HT1080 (cell line): Measurements from ENCODE around the gene SLC1A6. TPM values are rescaled to one million over a fixed set of nuclear protein-coding genes. Genes with fewer than 3 reads are reported as not detected.
"Not testable (repeated sequence)": the region's sequence is repeated elsewhere in the genome, so short reads cannot be mapped to it uniquely, and the experiment has no call there.

Experiments
- DNase-seq: peaks from one replicate; pipeline ENCODE4 v3.0.0-alpha.2; 2015; ENCODE audit warnings: low read depth
- polyA plus RNA-seq, 2 experiments: library from polyadenylated mRNA; depleted of rRNA; stranded (reverse); fragments of >200 nt; gene quantifications; 2 replicates each; pipeline ENCODE4 v1.2.3, GENCODE V29; 2015
- total RNA-seq: library from RNA; depleted of rRNA; stranded (reverse); fragments of >200 nt; shearing (Covaris generic); gene quantifications from 2 replicates; pipeline ENCODE4 v1.2.3, GENCODE V29; 2014; rRNA removed

The SLC1A6 gene
- not detected in 2 replicates for total RNA-seq
- not detected in 2 replicates for polyA plus RNA-seq (2015; cell fraction: cytosol; rRNA removed)
- polyA plus RNA-seq (2015; cell fraction: nucleus; rRNA removed): not detected in 2 replicates

- DNase-seq: no peak
These were observed at the start of gene SLC1A6 for GRCh38 chr19:14979476-14980255. TSS of gene SLC1A6 (minus strand) at chr19:14979864. CDS start at chr19:14972910, 6,954 bp downstream.

- DNase-seq: no peak
These were observed 48.8 kb upstream of the SLC1A6 start for GRCh38 chr19:15028490-15028889.

- DNase-seq: no peak
These were observed 45.6 kb upstream of the SLC1A6 start for GRCh38 chr19:15025217-15025616.

- DNase-seq: no peak
These were observed 43.1 kb upstream of the SLC1A6 start for GRCh38 chr19:15022752-15023151.

GRCh38 chr19:15021286-15022007 lies 41.8 kb upstream of the SLC1A6 start:
- DNase-seq: no peak

- not testable (repeated sequence) for DNase-seq
These were observed 39.2 kb upstream of the SLC1A6 start for GRCh38 chr19:15018836-15019235.

- no peak for DNase-seq
These were observed 36.4 kb upstream of the SLC1A6 start for GRCh38 chr19:15015946-15016542.

- DNase-seq: no peak
These were observed 34.9 kb upstream of the SLC1A6 start for GRCh38 chr19:15014579-15014978.

- no peak for DNase-seq
These were observed 31.0 kb upstream of the SLC1A6 start for GRCh38 chr19:15010501-15011300.

GRCh38 chr19:15008308-15008707 lies 28.6 kb upstream of the SLC1A6 start:
- DNase-seq: no peak

GRCh38 chr19:14997981-14998380 lies 18.3 kb upstream of the SLC1A6 start:
- no peak for DNase-seq

- no peak for DNase-seq
These were observed 13.1 kb upstream of the SLC1A6 start for GRCh38 chr19:14992780-14993179.

GRCh38 chr19:14985133-14985532 lies 5.5 kb upstream of the SLC1A6 start:
- no peak for DNase-seq

GRCh38 chr19:14978161-14978776 lies 1.4 kb downstream of the SLC1A6 start:
- no peak for DNase-seq

GRCh38 chr19:14977128-14977527 lies 2.5 kb downstream of the SLC1A6 start:
- no peak for DNase-seq

- no peak for DNase-seq
These were observed 5.2 kb downstream of the SLC1A6 start for GRCh38 chr19:14974488-14974887.

- no peak for DNase-seq
These were observed 7.0 kb downstream of the SLC1A6 start for GRCh38 chr19:14972676-14973075.

- no peak for DNase-seq
These were observed 8.2 kb downstream of the SLC1A6 start for GRCh38 chr19:14971474-14971873.

GRCh38 chr19:14968247-14968646 lies 11.4 kb downstream of the SLC1A6 start:
- no peak for DNase-seq

- no peak for DNase-seq
These were observed 17.5 kb downstream of the SLC1A6 start for GRCh38 chr19:14961956-14962685.
